ENCODE measurements around the gene CFAP20DC. TPM values are rescaled to one million over a fixed set of nuclear protein-coding genes. Genes with fewer than 3 reads are reported as not detected.

CFAP20DC gene
- total RNA-seq, 1 experiment from 2014 or later = 2.9 TPM

GRCh38 chr3:58746758-58747157 lies 303.1 kb downstream of the CFAP20DC start:
- no peaks in the 10 kb centered on the region for H3K36me3 ChIP-seq (ENCODE audit: control insufficient read depth in 1 of 2, insufficient read depth in 2 of 2, low read length in 2 of 2)
- H3K9me2 ChIP-seq (ENCODE audit: insufficient read depth) = no peaks in the 10 kb centered on the region
- BruUV-seq (replicated peaks) = no TSS peak
- H3K4me3 ChIP-seq (replicated peaks in 1 of 2; ENCODE audit: low read depth in 1 of 2, low read length in 2 of 2) = no peak overlapping the region
- H3K27me3 ChIP-seq (ENCODE audit: insufficient read depth, low read length) = 0 out of 2 replicates have a peak, but pooled peaks cover 10% of the 10 kb centered on the region
- no peak for DNase-seq (ENCODE audit: low read depth, low spot score)
- POLR2A ChIA-PET = no interaction called here
- TF ChIP-seq CEBPB (IDR thresholded peaks at IDR 0.05; ENCODE audit: low read depth) = no peak
- no peak for TF ChIP-seq SRF (IDR thresholded peaks at IDR 0.05; ENCODE audit: low read depth)
- no peak for TF ChIP-seq EZH2phosphoT487 (IDR thresholded peaks at IDR 0.05; ENCODE audit: borderline replicate concordance)
- TF ChIP-seq POLR2AphosphoS5 (IDR thresholded peaks at IDR 0.05; ENCODE audit: low read depth, low read length) = no peak
- no peak for TF ChIP-seq MAX (IDR thresholded peaks at IDR 0.05)
- no peak for TF ChIP-seq EGR1 (IDR thresholded peaks at IDR 0.05; ENCODE audit: low read depth)
- no peak for TF ChIP-seq EZH2 (IDR thresholded peaks at IDR 0.05)
- TF ChIP-seq ZBTB33 (IDR thresholded peaks at IDR 0.05; ENCODE audit: extremely low read depth, insufficient replicate concordance, low read length) = no peak
- TF ChIP-seq ATF3 (IDR thresholded peaks at IDR 0.05) = no peak
- no peak for TF ChIP-seq REST (IDR thresholded peaks at IDR 0.05; ENCODE audit: low read depth)
- TF ChIP-seq SIN3A (IDR thresholded peaks at IDR 0.05; ENCODE audit: low read depth) = no peak
- no peak overlapping the region for H3K4me2 ChIP-seq (ENCODE audit: low read length)
- H4K20me1 ChIP-seq (ENCODE audit: insufficient read depth) = no peaks in the 10 kb centered on the region
- no peak overlapping the region for H3K27ac ChIP-seq (ENCODE audit: low read depth, low read length)
- RAD21 ChIA-PET (ENCODE audit: low non-redundant PET in 1 of 2, low total read pairs in 2 of 2, uncharacterized antibody in 2 of 2, unreplicated experiment in 2 of 2) = no interaction called here
- H3K79me2 ChIP-seq (ENCODE audit: insufficient read depth, low read length) = no peaks in the 10 kb centered on the region
- ATAC-seq = no peak
- CTCF ChIA-PET = no interaction called here
- no peak overlapping the region for H3K9ac ChIP-seq (ENCODE audit: low read length)
- intact Hi-C loops (cut with micrococcal nuclease) = no loop called here
- H2AFZ ChIP-seq (ENCODE audit: low read depth, low read length, poor library complexity, severe bottlenecking) = no peak overlapping the region
- no peaks in the 10 kb centered on the region for H3K4me1 ChIP-seq (ENCODE audit: control insufficient read depth in 1 of 2, insufficient read depth in 2 of 2, low read length in 2 of 2)
- no peaks in the 10 kb centered on the region for H3K9me3 ChIP-seq (ENCODE audit: control insufficient read depth in 1 of 2, insufficient read depth in 1 of 2, low read depth in 1 of 2, low read length in 2 of 2)

Measured in HCT116 (cell line).